K562 (cell line): Measurements from ENCODE around the gene HES6. TPM values are rescaled to one million over a fixed set of nuclear protein-coding genes. Genes with fewer than 3 reads are reported as not detected.

Source experiments
- ATAC-seq: fragments of 200-7000 bp; cut with Tn5 transposase; 3 replicates; pipeline ENCODE4 v1.9.1; 2020; ENCODE audit warnings: moderate library complexity
- BruUV-seq: library from RNA; stranded (reverse); fragments of 400-500 nt; replicated peaks from 2 replicates; lab custom pipeline; 2021; lab: Mats Ljungman, UMichigan
- CTCF ChIA-PET: fragments of 300-600 bp; formaldehyde crosslinking; extraction: SDS; loops from one replicate; lab custom pipeline; 2021; ENCODE audit warnings: low intra/inter-chr PET ratio; lab: Yijun Ruan, JAX
- POLR2A ChIA-PET: fragments of 300-600, 350-650 bp; sonication (Branson Sonifier 250); formaldehyde crosslinking; extraction: SDS; loops from one replicate; lab custom pipeline; 2021; ENCODE audit warnings: antibody characterized with exemption, inconsistent platforms; lab: Yijun Ruan, JAX
- DNase-seq, 4 experiments: peaks; one replicate each; pipeline versions ENCODE4 v3.0.0 to v3.0.0-alpha.2; 2011 to 2018; ENCODE audit warnings: low spot score in 3 of 4, mixed read lengths in 3 of 4; ENCODE audit errors: extremely low read depth in 1 of 4
- FAIRE-seq: peaks from 2 replicates; lab custom pipeline; 2011; peaks lifted over from hg19 to GRCh38; lab: Jason Lieb, UNC
- H2AFZ ChIP-seq: 2 replicates; pipeline ENCODE4 v1.6.0; 2011; ENCODE audit warnings: low read depth, low read length, control low read depth, inconsistent platforms
- H3K27ac ChIP-seq: fragments of 200-600 bp; 3 replicates; pipeline ENCODE4 v1.8.0; 2011; ENCODE audit warnings: low read depth, mild to moderate bottlenecking, control low read depth, inconsistent platforms, low read length, moderate library complexity, mixed read lengths; ENCODE audit errors: extremely low read depth
- H3K27me3 ChIP-seq, 2 experiments: fragments of 300-600 bp in 1 of 2; 2 replicates in 1 of 2; 3 replicates in 1 of 2; pipeline versions ENCODE4 v1.6.0 to v1.8.0; 2011; ENCODE audit warnings: inconsistent platforms in 2 of 2, low read length in 2 of 2, mild to moderate bottlenecking in 1 of 2, mixed read lengths in 1 of 2, moderate library complexity in 1 of 2; ENCODE audit not compliant: control insufficient read depth in 2 of 2, insufficient read depth in 2 of 2
- H3K36me3 ChIP-seq: fragments of 300-600 bp; 3 replicates; pipeline ENCODE4 v1.8.0; 2011; ENCODE audit warnings: mild to moderate bottlenecking, low read length, inconsistent platforms; ENCODE audit not compliant: control insufficient read depth, insufficient read depth
- H3K4me1 ChIP-seq, 2 experiments: fragments of 200-600 bp in 1 of 2; replicated peaks in 1 of 2; 2 replicates in 1 of 2; 3 replicates in 1 of 2; pipeline versions ENCODE4 v1.5.1 to v1.8.0; 2011; ENCODE audit warnings: inconsistent platforms in 2 of 2, low read length in 2 of 2, mild to moderate bottlenecking in 1 of 2, mixed read lengths in 1 of 2, moderate library complexity in 1 of 2; ENCODE audit not compliant: control insufficient read depth in 2 of 2, insufficient read depth in 2 of 2
- H3K4me2 ChIP-seq: 2 replicates; pipeline ENCODE4 v1.6.1; 2011; ENCODE audit warnings: low read length, control low read depth, inconsistent platforms, mixed read lengths; ENCODE audit not compliant: insufficient read depth
- H3K4me3 ChIP-seq: fragments of 200-600 bp; sonication (generic), shearing (Covaris generic); 2 replicates; pipeline ENCODE4 v1.5.1; 2016; ENCODE audit warnings: control low read depth, inconsistent platforms
- H3K79me2 ChIP-seq: fragments of 200-600 bp; 3 replicates; pipeline ENCODE4 v1.8.0; 2011; ENCODE audit warnings: low read length, inconsistent platforms; ENCODE audit not compliant: control insufficient read depth, insufficient read depth
- H3K9ac ChIP-seq, 2 experiments: 2 replicates each; pipeline versions ENCODE4 v1.6.0 to v1.6.1; 2011; ENCODE audit warnings: low read depth in 2 of 2, low read length in 2 of 2, control low read depth in 1 of 2, inconsistent platforms in 1 of 2, mild to moderate bottlenecking in 1 of 2, mixed read lengths in 1 of 2; ENCODE audit not compliant: insufficient read depth in 1 of 2
- H3K9me1 ChIP-seq: one replicate; pipeline ENCODE4 v1.6.0; 2011; ENCODE audit warnings: inconsistent platforms, mild to moderate bottlenecking, low read length, moderate library complexity; ENCODE audit not compliant: control insufficient read depth, insufficient read depth
- H3K9me3 ChIP-seq: replicated peaks from 2 replicates; pipeline ENCODE4 v1.5.1; 2011; ENCODE audit warnings: low read depth, low read length, inconsistent platforms; ENCODE audit not compliant: control insufficient read depth, insufficient read depth
- H4K20me1 ChIP-seq: replicated peaks from 2 replicates; pipeline ENCODE4 v1.6.1; 2011; ENCODE audit warnings: low read length, inconsistent platforms, mixed read lengths; ENCODE audit not compliant: control insufficient read depth, insufficient read depth
- ARNT ChIP-seq, 2 experiments: fragments of 450-650 bp; IDR thresholded peaks; 2 replicates each; pipeline ENCODE4 v1.6.1; 2016; ENCODE audit warnings: mild to moderate bottlenecking in 1 of 2
- BRCA1 ChIP-seq, 2 experiments: fragments of 450-650 bp in 1 of 2; sonication (generic) in 1 of 2; formaldehyde crosslinking in 1 of 2; IDR thresholded peaks; 2 replicates each; pipeline versions ENCODE4 v1.5.0 to v1.6.1; 2017 to 2020; ENCODE audit warnings: mild to moderate bottlenecking in 1 of 2, missing genetic modification reagents in 1 of 2
- E2F3 ChIP-seq: fragments of 250-450 bp; sonication (Bioruptor Pico); IDR thresholded peaks from 2 replicates; pipeline ENCODE4 v1.4.0; 2020; ENCODE audit warnings: mild to moderate bottlenecking
- E2F6 ChIP-seq, 2 experiments: IDR thresholded peaks; 2 replicates each; pipeline ENCODE4 v1.6.1; 2011; ENCODE audit warnings: borderline replicate concordance in 1 of 2, control low read depth in 1 of 2, low read depth in 1 of 2, low read length in 1 of 2, mild to moderate bottlenecking in 1 of 2, mixed read lengths in 1 of 2, moderate library complexity in 1 of 2; ENCODE audit not compliant: insufficient read depth in 1 of 2, insufficient read length in 1 of 2, poor library complexity in 1 of 2, severe bottlenecking in 1 of 2; ENCODE audit errors: extremely low read depth in 1 of 2
- GABPB2 ChIP-seq: fragments of 250-450 bp; sonication (Bioruptor Pico); conservative IDR thresholded peaks from 2 replicates; pipeline ENCODE4 v1.5.1; 2021; ENCODE audit warnings: mild to moderate bottlenecking
- NR2F6 ChIP-seq: fragments of 450-650 bp; formaldehyde crosslinking; IDR thresholded peaks from 2 replicates; pipeline ENCODE4 v1.4.0; 2020; ENCODE audit warnings: mild to moderate bottlenecking
- POLR2B ChIP-seq: fragments of 450-650 bp; IDR thresholded peaks from 2 replicates; pipeline ENCODE4 v1.6.1; 2018; ENCODE audit warnings: low read depth; ENCODE audit not compliant: partially characterized antibody
- RAD51 ChIP-seq: fragments of 450-650 bp; IDR thresholded peaks from 2 replicates; pipeline ENCODE4 v1.7.1; 2016; ENCODE audit warnings: low read depth, mild to moderate bottlenecking, borderline replicate concordance
- ZKSCAN3 ChIP-seq: fragments of 250-450 bp; sonication (Bioruptor Pico); IDR thresholded peaks from 2 replicates; pipeline ENCODE4 v1.4.0; 2020
- ZNF197 ChIP-seq: fragments of 200-800 bp; sonication (Bioruptor generic); IDR thresholded peaks from 2 replicates; pipeline ENCODE4 v1.6.1; 2016; ENCODE audit warnings: low read depth, missing genetic modification characterization, missing compliant biosample characterization
- ZNF324 ChIP-seq: fragments of 250-450 bp; sonication (Bioruptor Pico); IDR thresholded peaks from 2 replicates; pipeline ENCODE4 v1.4.0; 2020; ENCODE audit warnings: mild to moderate bottlenecking
- WGBS: fragments of 100-300 bp; shearing (Covaris generic); methylation state at CpG from one replicate; pipeline ENCODE4 v1.1.6; 2016; ENCODE audit warnings: low coverage, mixed read lengths; ENCODE audit not compliant: insufficient coverage; ENCODE audit errors: missing lambda C conversion rate; 5-methylcytosine and 5-hydroxymethylcytosine counted together
- in situ Hi-C: fragments of 300-500 bp; cut with MboI; formaldehyde crosslinking; loops from 4 replicates; pipeline ENCODE4 v1.15.0; 2018; ENCODE audit warnings: inconsistent platforms, mixed read lengths
- intact Hi-C: fragments of 100-400 bp; cut with micrococcal nuclease; formaldehyde crosslinking; loops from 2 replicates; pipeline ENCODE4 v1.14.2; 2022
- polyA plus RNA-seq, 8 experiments: library from polyadenylated mRNA; depleted of rRNA in 4 of 8; stranded (reverse) in 5 of 8; unstranded in 3 of 8; fragments of >200 nt; fragmentation: Nextera tagmentation in 2 of 8; fragmentation: Illumina TruSeq in 1 of 8; extraction: Ambion mirVana in 2 of 8; extraction: Trizol in 1 of 8; gene quantifications; 2 replicates each; pipeline versions ENCODE4 v1.2.1 to v1.2.3, GENCODE V29; 2011 to 2014; ENCODE audit warnings: inconsistent platforms in 1 of 8, missing spikeins in 1 of 8
- total RNA-seq, 7 experiments: library from RNA; depleted of rRNA in 6 of 7; stranded (reverse); fragments of >200 nt in 6 of 7; fragmentation: Illumina TruSeq in 2 of 7; extraction: Trizol in 2 of 7; gene quantifications; 2 replicates each; pipeline versions ENCODE4 v1.2.1 to v1.2.3, GENCODE V29; 2011 to 2021; ENCODE audit warnings: low replicate concordance in 1 of 7

Gene HES6
- total and polyA plus RNA-seq, 9 of the 15 experiments (the other 6 are each of a cell fraction or from before 2014, with no cell fraction given) = 6.2 to 133 (median 29.2) TPM

GRCh38 chr2:238236571-238236970, 3.3 kb downstream of the HES6 start (continued):
- TF ChIP-seq GABPB2 (CRISPR knock-in tag) = no peak

GRCh38 chr2:238235856-238236255, 4.0 kb downstream of the HES6 start:
- 83% methylated on average over 6 of the region's 7 CpGs for WGBS
- FAIRE-seq (no peak), DNase-seq (no peak), ATAC-seq (no peak)
- Histone ChIP-seq H3K27ac (no peak overlapping the region), H3K4me3 (no peak overlapping the region), H3K9ac (no peak overlapping the region; a peak in 1 of 4 replicates), H2AFZ (no peak overlapping the region), H3K4me1 (peaks cover 26 to 60% of the 10 kb centered on the region in 2 experiments), H3K9me3 (no peaks in the 10 kb centered on the region), H3K27me3 (no peaks in the 10 kb centered on the region), H3K79me2 (peaks cover 29% of the 10 kb centered on the region), H4K20me1 (no peaks in the 10 kb centered on the region), H3K9me1 (no peaks in the 10 kb centered on the region), H3K36me3 (peaks cover 5% of the 10 kb centered on the region; the same call in 2 of the 3 replicates), H3K4me2 (no peak overlapping the region)
- no TSS peak for BruUV-seq
- ChIA-PET POLR2A (interaction anchor here (0.7 to 2.0 kb wide), 4 partner anchors 34 to 394 kb away, joined by 3 to 6 read pairs (median 4); no protein-coding TSS in a partner anchor), CTCF (no interaction called here)
- in situ Hi-C loops (no loop called here), intact Hi-C loops (loop anchor here (5.0 kb wide), 1 partner anchor 69 kb away; no protein-coding TSS in a partner anchor)
- TF ChIP-seq ZNF324 (CRISPR knock-in tag) (no peak), E2F6 (IDR thresholded peaks at IDR 0.05; ENCODE audit: borderline replicate concordance in 1 of 2, extremely low read depth in 1 of 2, insufficient read depth in 1 of 2, insufficient read length in 1 of 2, low read depth in 1 of 2, low read length in 1 of 2, poor library complexity in 1 of 2, severe bottlenecking in 1 of 2) (no peak), RAD51 (no peak), E2F3 (CRISPR knock-in tag) (no peak), ARNT (IDR thresholded peaks at IDR 0.05) (no peak), ZKSCAN3 (CRISPR knock-in tag) (no peak), NR2F6 (CRISPR knock-in tag) (no peak), BRCA1 (IDR thresholded peaks at IDR 0.05) (no peak), BRCA1 (CRISPR knock-in tag; IDR thresholded peaks at IDR 0.05) (no peak), ZNF197 (CRISPR knock-in tag) (no peak), POLR2B (no peak)
